Measurements from ENCODE around the gene C15orf39. TPM values are rescaled to one million over a fixed set of nuclear protein-coding genes. Genes with fewer than 3 reads are reported as not detected.
A peak's percentile ranks its signal among the peaks of the same experiment; 100 is the strongest.

The C15orf39 gene
- 1 to 10 TPM; 3.6 to 9.4 (median 5.8) TPM for total RNA-seq
- long read RNA-seq, full-length matches to known transcripts: 1 of 1 reads
- long read RNA-seq, partial matches to known transcripts: 0 of 1 reads
- long read RNA-seq, other reads (novel, unspliced or antisense): 0 of 1 reads

DNA sequence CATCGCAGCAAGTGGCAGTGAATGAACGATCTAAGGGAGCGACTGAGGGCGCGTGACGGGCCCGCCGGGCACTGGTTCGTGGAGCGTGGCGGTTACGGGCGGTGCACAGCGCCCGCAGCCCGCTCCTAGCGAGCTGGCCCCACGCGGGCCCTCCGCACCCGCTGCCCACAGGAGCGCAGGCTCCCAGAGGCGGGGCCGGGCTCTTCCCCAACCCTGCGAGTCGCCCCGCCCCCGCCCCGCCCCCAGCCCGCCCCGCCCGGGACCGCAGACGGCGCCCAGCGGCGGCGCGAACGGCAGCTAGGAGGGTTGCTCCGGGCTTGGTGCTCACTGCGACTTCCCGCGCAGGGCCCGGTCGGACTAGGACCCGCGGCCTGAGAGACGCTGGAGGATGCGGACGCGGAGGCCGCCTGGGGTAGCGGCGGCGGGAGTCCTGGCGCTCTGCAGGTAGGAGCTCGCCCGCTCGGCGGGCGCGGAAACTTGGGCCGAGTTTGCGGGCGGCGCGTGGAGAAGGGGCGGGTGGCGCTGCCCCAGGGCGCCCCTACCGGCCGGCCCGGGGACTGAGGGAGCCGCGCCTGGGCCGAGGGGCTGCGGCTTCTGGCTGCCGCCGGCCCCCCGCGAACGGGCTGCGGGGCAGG, at the start of gene C15orf39:
Gene C15orf39, plus strand, starts transcription at position 267 of the 635 bp plus-strand sequence. CDS start 4,167 bp downstream, outside the sequence.
- H3K4me1 ChIP-seq: peaks cover 0 to 22% (median 2%) of the 10 kb centered on the region in 4 donors
- peak; percentile 93 to 97 (median 94) for TF ChIP-seq CTCF (IDR thresholded peaks at IDR 0.05)
- TF ChIP-seq POLR2A (IDR thresholded peaks at IDR 0.05): peak; percentile 95
- peak within 1 kb of the TSS; percentile 66 to 95 (median 75) for H3K27ac ChIP-seq
- no peaks in the 10 kb centered on the region for H3K27me3 ChIP-seq
- WGBS (ENCODE audit: insufficient coverage, low coverage, low lambda C conversion rate, missing lambda C conversion rate): 0% methylated on average over 6 of the region's 84 CpGs
- peak; percentile 81 to 83 (median 82) for DNase-seq
- intact Hi-C loops (cut with DNase I): no loop called here
- no peaks in the 10 kb centered on the region for H3K36me3 ChIP-seq
- ATAC-seq: peak; percentile 72 to 84 (median 80)
- H3K9me3 ChIP-seq: no peaks in the 10 kb centered on the region
- peak within 1 kb of the TSS; percentile 68 to 90 (median 87) for H3K4me3 ChIP-seq

- DNase-seq: no peak
Observed at GRCh38 chr15:75152382-75153079, 49.2 kb upstream of the C15orf39 start.

GRCh38 chr15:75153087-75153486, 48.6 kb upstream of the C15orf39 start:
- TF ChIP-seq POLR2A (IDR thresholded peaks at IDR 0.05) (no peak), CTCF (IDR thresholded peaks at IDR 0.05) (no peak)
- no peak overlapping the region for H3K27ac ChIP-seq
- H3K36me3 ChIP-seq: no peaks in the 10 kb centered on the region
- 21% methylated on average over 2 of the region's 4 CpGs for WGBS (ENCODE audit: insufficient coverage, low coverage, low lambda C conversion rate, missing lambda C conversion rate)
- no peaks in the 10 kb centered on the region for H3K4me1 ChIP-seq
- H3K4me3 ChIP-seq: no peak overlapping the region
- ATAC-seq: no peak
- H3K27me3 ChIP-seq: no peaks in the 10 kb centered on the region
- no peaks in the 10 kb centered on the region for H3K9me3 ChIP-seq
- intact Hi-C loops (cut with DNase I): no loop called here
- no peak for DNase-seq

More at GRCh38 chr15:75152382-75153079, 49.2 kb upstream of the C15orf39 start:
- H3K27ac ChIP-seq: no peak overlapping the region
- no peaks in the 10 kb centered on the region for H3K27me3 ChIP-seq
- intact Hi-C loops (cut with DNase I): no loop called here
- TF ChIP-seq CTCF (IDR thresholded peaks at IDR 0.05): no peak
- no peak for TF ChIP-seq POLR2A (IDR thresholded peaks at IDR 0.05)
- no peak overlapping the region for H3K4me3 ChIP-seq
- H3K9me3 ChIP-seq: no peaks in the 10 kb centered on the region
- no peaks in the 10 kb centered on the region for H3K4me1 ChIP-seq
- ATAC-seq: no peak
- H3K36me3 ChIP-seq: no peaks in the 10 kb centered on the region
- 100% methylated on average over 1 of the region's 2 CpGs for WGBS (ENCODE audit: insufficient coverage, low coverage, low lambda C conversion rate, missing lambda C conversion rate)

GRCh38 chr15:75153565-75154276, 48.0 kb upstream of the C15orf39 start:
- WGBS (ENCODE audit: insufficient coverage, low coverage, low lambda C conversion rate, missing lambda C conversion rate): 58% methylated on average over 3 of the region's 8 CpGs

More at GRCh38 chr15:75153565-75154276, 48.0 kb upstream of the C15orf39 start:
- Histone ChIP-seq H3K4me1 (no peaks in the 10 kb centered on the region), H3K4me3 (no peak overlapping the region), H3K36me3 (no peaks in the 10 kb centered on the region), H3K27me3 (no peaks in the 10 kb centered on the region), H3K9me3 (no peaks in the 10 kb centered on the region), H3K27ac (no peak overlapping the region)
- no peak for TF ChIP-seq POLR2A (IDR thresholded peaks at IDR 0.05)
- TF ChIP-seq CTCF (IDR thresholded peaks at IDR 0.05): no peak
- intact Hi-C loops (cut with DNase I): no loop called here
- DNase-seq: no peak
- ATAC-seq: peak; percentile 13 to 30 (median 18)
